ENCODE results near the gene NAXD.
"Not testable (repeated sequence)": the region's sequence is repeated elsewhere in the genome, so short reads cannot be mapped to it uniquely, and the experiment has no call there.

Gene NAXD

GRCh38 chr13:110615322-110616102 lies at the start of gene NAXD:
Gene NAXD (plus strand): TSS chr13:110615545. CDS start chr13:110615602, 57 bp downstream.
- peak within 1 kb of the TSS; percentile 94 for H3K27ac Mint-ChIP-seq
- H3K36me3 Mint-ChIP-seq, result peaks cover 13% of the 10 kb centered on the region
- H3K4me3 Mint-ChIP-seq, result peak within 1 kb of the TSS; percentile 94
- H3K9me3 Mint-ChIP-seq, result peaks cover 4% of the 10 kb centered on the region
- DNase-seq, result peak; percentile 90
- H3K27me3 Mint-ChIP-seq, result peaks cover 4% of the 10 kb centered on the region
- CTCF ChIA-PET, result interaction anchor here (1.2 to 1.4 kb wide), 3 partner anchors 22 to 54 kb away, joined by 4 to 7 read pairs (median 6); partner anchors contain the start of gene RAB20
- peaks cover 25% of the 10 kb centered on the region for H3K4me1 Mint-ChIP-seq

GRCh38 chr13:110566171-110566570 lies 49.2 kb upstream of the NAXD start:
- H3K4me1 Mint-ChIP-seq, result peaks cover 22% of the 10 kb centered on the region
- no peak overlapping the region for H3K4me3 Mint-ChIP-seq
- DNase-seq, result no peak
- H3K9me3 Mint-ChIP-seq, result no peaks in the 10 kb centered on the region
- CTCF ChIA-PET, result no interaction called here
- H3K27me3 Mint-ChIP-seq, result peaks cover 60% of the 10 kb centered on the region
- no peak overlapping the region for H3K27ac Mint-ChIP-seq
- no peaks in the 10 kb centered on the region for H3K36me3 Mint-ChIP-seq

GRCh38 chr13:110568612-110569011 lies 46.7 kb upstream of the NAXD start:
- CTCF ChIA-PET, result no interaction called here
- no peak overlapping the region for H3K27ac Mint-ChIP-seq
- no peak for DNase-seq

GRCh38 chr13:110569962-110570361 lies 45.4 kb upstream of the NAXD start:
- CTCF ChIA-PET, H3K27ac Mint-ChIP-seq, H3K9me3 Mint-ChIP-seq, H3K4me3 Mint-ChIP-seq, H3K36me3 Mint-ChIP-seq, DNase-seq, H3K4me1 Mint-ChIP-seq: not testable (repeated sequence)
- peaks cover 62% of the 10 kb centered on the region for H3K27me3 Mint-ChIP-seq

More at GRCh38 chr13:110568612-110569011, 46.7 kb upstream of the NAXD start:
- peaks cover 7% of the 10 kb centered on the region for H3K4me1 Mint-ChIP-seq
- no peaks in the 10 kb centered on the region for H3K36me3 Mint-ChIP-seq
- H3K4me3 Mint-ChIP-seq, result no peak overlapping the region
- peaks cover 63% of the 10 kb centered on the region for H3K27me3 Mint-ChIP-seq
- no peaks in the 10 kb centered on the region for H3K9me3 Mint-ChIP-seq

GRCh38 chr13:110570886-110571285 lies 44.5 kb upstream of the NAXD start:
- CTCF ChIA-PET, result no interaction called here
- Mint-ChIP-seq H3K27ac (no peak overlapping the region), H3K4me1 (peaks cover 8% of the 10 kb centered on the region), H3K9me3 (no peaks in the 10 kb centered on the region), H3K36me3 (no peaks in the 10 kb centered on the region), H3K27me3 (peaks cover 68% of the 10 kb centered on the region), H3K4me3 (no peak overlapping the region)
- no peak for DNase-seq

- peaks cover 72% of the 10 kb centered on the region for H3K27me3 Mint-ChIP-seq
- H3K4me1 Mint-ChIP-seq, result peaks cover 14% of the 10 kb centered on the region
- H3K9me3 Mint-ChIP-seq, result no peaks in the 10 kb centered on the region
- no peak for DNase-seq
- no peak overlapping the region for H3K4me3 Mint-ChIP-seq
- H3K27ac Mint-ChIP-seq, result no peak overlapping the region
- CTCF ChIA-PET, result no interaction called here
- no peaks in the 10 kb centered on the region for H3K36me3 Mint-ChIP-seq
Observed at GRCh38 chr13:110571896-110572777, 43.2 kb upstream of the NAXD start.

- no peak overlapping the region for H3K27ac Mint-ChIP-seq
- H3K4me3 Mint-ChIP-seq, result no peak overlapping the region
- no peak for DNase-seq
- peaks cover 78% of the 10 kb centered on the region for H3K27me3 Mint-ChIP-seq
- no peaks in the 10 kb centered on the region for H3K36me3 Mint-ChIP-seq
- no peaks in the 10 kb centered on the region for H3K9me3 Mint-ChIP-seq
- CTCF ChIA-PET, result interaction anchor here (0.6 kb wide), 1 partner anchor 26 kb away, joined by 4 read pairs; no protein-coding TSS in a partner anchor
- H3K4me1 Mint-ChIP-seq, result peaks cover 14% of the 10 kb centered on the region
Observed at GRCh38 chr13:110572778-110573118, 42.6 kb upstream of the NAXD start.

GRCh38 chr13:110574161-110574560 lies 41.2 kb upstream of the NAXD start:
- DNase-seq, result no peak
- CTCF ChIA-PET, result interaction anchor here (0.7 kb wide), 1 partner anchor 74 kb away, joined by 3 read pairs; no protein-coding TSS in a partner anchor
- Mint-ChIP-seq H3K27ac (no peak overlapping the region), H3K4me3 (no peak overlapping the region), H3K4me1 (peaks cover 14% of the 10 kb centered on the region), H3K9me3 (no peaks in the 10 kb centered on the region), H3K27me3 (peaks cover 85% of the 10 kb centered on the region), H3K36me3 (no peaks in the 10 kb centered on the region)

GRCh38 chr13:110575322-110576069 lies 39.8 kb upstream of the NAXD start:
- no peak overlapping the region for H3K27ac Mint-ChIP-seq
- H3K4me3 Mint-ChIP-seq, result no peak overlapping the region
- DNase-seq, result no peak
- H3K27me3 Mint-ChIP-seq, result peaks cover 77% of the 10 kb centered on the region
- CTCF ChIA-PET, result interaction anchor here (0.6 kb wide), 1 partner anchor 339 kb away, joined by 3 read pairs; no protein-coding TSS in a partner anchor
- no peaks in the 10 kb centered on the region for H3K36me3 Mint-ChIP-seq
- no peaks in the 10 kb centered on the region for H3K9me3 Mint-ChIP-seq
- H3K4me1 Mint-ChIP-seq, result peaks cover 14% of the 10 kb centered on the region

GRCh38 chr13:110576070-110576394 lies 39.3 kb upstream of the NAXD start:
- Mint-ChIP-seq H3K27me3 (peaks cover 72% of the 10 kb centered on the region), H3K27ac (no peak overlapping the region), H3K4me3 (no peak overlapping the region), H3K4me1 (peaks cover 14% of the 10 kb centered on the region), H3K36me3 (no peaks in the 10 kb centered on the region), H3K9me3 (no peaks in the 10 kb centered on the region)
- no peak for DNase-seq
- CTCF ChIA-PET, result no interaction called here

- no peak overlapping the region for H3K4me3 Mint-ChIP-seq
- peaks cover 14% of the 10 kb centered on the region for H3K4me1 Mint-ChIP-seq
- CTCF ChIA-PET, result no interaction called here
- H3K27me3 Mint-ChIP-seq, result peaks cover 71% of the 10 kb centered on the region
- H3K9me3 Mint-ChIP-seq, result no peaks in the 10 kb centered on the region
- DNase-seq, result no peak
- no peak overlapping the region for H3K27ac Mint-ChIP-seq
- H3K36me3 Mint-ChIP-seq, result no peaks in the 10 kb centered on the region
Observed at GRCh38 chr13:110576736-110577476, 38.4 kb upstream of the NAXD start.

- Mint-ChIP-seq H3K4me3 (no peak overlapping the region), H3K9me3 (no peaks in the 10 kb centered on the region), H3K27me3 (peaks cover 65% of the 10 kb centered on the region), H3K27ac (no peak overlapping the region), H3K4me1 (peaks cover 14% of the 10 kb centered on the region), H3K36me3 (no peaks in the 10 kb centered on the region)
- CTCF ChIA-PET, result no interaction called here
- DNase-seq, result no peak
Observed at GRCh38 chr13:110578363-110578762, 37.0 kb upstream of the NAXD start.

- Mint-ChIP-seq H3K27me3 (peaks cover 43% of the 10 kb centered on the region), H3K9me3 (no peaks in the 10 kb centered on the region), H3K36me3 (no peaks in the 10 kb centered on the region), H3K27ac (no peak overlapping the region), H3K4me3 (no peak overlapping the region), H3K4me1 (peaks cover 6% of the 10 kb centered on the region)
- CTCF ChIA-PET, result no interaction called here
- DNase-seq, result no peak
Observed at GRCh38 chr13:110580800-110581199, 34.5 kb upstream of the NAXD start.

All from activated naive CD4-positive, alpha-beta T cell treated with anti-CD3 and anti-CD28 coated beads, Interleukin-2, amount 10 ng/mL, durations not matched to agents 7 days and 5 days (primary cell).